Measurements from ENCODE around the gene KCNC3.

The KCNC3 gene

DNA sequence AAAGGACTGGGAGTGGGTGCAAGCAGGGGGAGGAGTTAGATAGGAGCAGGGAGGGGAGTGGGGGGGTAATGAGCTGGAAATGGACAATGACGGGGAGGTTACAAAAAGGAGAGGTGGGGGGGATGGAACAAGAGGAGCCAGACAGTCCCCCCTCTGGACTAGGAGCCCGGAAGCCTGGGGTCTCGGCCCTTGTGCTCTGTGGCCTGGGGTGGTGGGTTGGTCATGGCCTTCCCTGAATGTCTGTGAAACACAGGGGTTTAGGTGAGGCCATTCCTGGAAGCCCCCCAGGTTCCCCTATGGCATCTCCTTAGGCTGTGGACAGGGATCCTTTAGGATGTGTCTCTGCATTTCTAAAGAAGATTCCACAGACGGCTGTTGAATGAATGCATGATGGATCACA lies 12.1 kb downstream of the KCNC3 start:
- H3K4me3 ChIP-seq (ENCODE audit: low read depth, low read length): no peak overlapping the region
- TF ChIP-seq, protein P1, sequence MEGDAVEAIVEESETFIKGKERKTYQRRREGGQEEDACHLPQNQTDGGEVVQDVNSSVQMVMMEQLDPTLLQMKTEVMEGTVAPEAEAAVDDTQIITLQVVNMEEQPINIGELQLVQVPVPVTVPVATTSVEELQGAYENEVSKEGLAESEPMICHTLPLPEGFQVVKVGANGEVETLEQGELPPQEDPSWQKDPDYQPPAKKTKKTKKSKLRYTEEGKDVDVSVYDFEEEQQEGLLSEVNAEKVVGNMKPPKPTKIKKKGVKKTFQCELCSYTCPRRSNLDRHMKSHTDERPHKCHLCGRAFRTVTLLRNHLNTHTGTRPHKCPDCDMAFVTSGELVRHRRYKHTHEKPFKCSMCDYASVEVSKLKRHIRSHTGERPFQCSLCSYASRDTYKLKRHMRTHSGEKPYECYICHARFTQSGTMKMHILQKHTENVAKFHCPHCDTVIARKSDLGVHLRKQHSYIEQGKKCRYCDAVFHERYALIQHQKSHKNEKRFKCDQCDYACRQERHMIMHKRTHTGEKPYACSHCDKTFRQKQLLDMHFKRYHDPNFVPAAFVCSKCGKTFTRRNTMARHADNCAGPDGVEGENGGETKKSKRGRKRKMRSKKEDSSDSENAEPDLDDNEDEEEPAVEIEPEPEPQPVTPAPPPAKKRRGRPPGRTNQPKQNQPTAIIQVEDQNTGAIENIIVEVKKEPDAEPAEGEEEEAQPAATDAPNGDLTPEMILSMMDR (IDR thresholded peaks at IDR 0.05; ENCODE audit: low read depth, low read length): no peak

DNA sequence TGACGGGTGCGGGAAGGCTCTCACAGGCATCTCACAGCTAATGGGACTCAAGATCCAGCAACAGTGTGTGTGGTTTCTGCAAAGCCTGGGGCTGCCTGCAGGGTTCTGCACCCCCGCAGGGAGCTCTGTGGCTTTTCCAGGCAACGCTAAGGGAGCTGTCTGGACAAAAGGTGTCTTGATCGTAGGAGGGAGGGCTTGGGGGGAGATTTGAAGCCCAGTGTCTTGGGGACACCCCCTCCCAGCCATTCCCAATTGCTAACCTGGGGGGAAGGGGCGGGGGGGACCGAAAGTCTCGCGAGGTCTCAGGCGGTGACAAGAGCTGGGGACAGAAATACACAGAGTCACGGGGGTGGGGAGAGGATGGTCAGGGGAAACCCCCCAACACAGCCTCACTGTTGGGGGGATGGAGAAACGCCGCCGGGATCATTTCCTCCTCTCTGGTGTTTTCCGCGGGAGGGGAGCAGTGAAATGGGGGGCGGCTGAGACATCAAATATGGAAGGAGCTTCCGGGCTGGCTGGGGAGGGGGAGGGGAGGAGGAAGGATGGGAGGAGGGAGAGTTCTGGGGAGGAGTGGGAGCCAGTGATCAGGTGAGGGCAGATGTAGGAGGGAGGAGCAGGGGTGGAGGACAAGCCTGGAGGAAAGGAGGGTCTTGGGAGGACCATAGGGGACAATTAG lies 13.3 kb downstream of the KCNC3 start:
- TF ChIP-seq, protein P1 (IDR thresholded peaks at IDR 0.05; ENCODE audit: low read depth, low read length): no peak
- no peak overlapping the region for H3K4me3 ChIP-seq (ENCODE audit: low read depth, low read length)

DNA sequence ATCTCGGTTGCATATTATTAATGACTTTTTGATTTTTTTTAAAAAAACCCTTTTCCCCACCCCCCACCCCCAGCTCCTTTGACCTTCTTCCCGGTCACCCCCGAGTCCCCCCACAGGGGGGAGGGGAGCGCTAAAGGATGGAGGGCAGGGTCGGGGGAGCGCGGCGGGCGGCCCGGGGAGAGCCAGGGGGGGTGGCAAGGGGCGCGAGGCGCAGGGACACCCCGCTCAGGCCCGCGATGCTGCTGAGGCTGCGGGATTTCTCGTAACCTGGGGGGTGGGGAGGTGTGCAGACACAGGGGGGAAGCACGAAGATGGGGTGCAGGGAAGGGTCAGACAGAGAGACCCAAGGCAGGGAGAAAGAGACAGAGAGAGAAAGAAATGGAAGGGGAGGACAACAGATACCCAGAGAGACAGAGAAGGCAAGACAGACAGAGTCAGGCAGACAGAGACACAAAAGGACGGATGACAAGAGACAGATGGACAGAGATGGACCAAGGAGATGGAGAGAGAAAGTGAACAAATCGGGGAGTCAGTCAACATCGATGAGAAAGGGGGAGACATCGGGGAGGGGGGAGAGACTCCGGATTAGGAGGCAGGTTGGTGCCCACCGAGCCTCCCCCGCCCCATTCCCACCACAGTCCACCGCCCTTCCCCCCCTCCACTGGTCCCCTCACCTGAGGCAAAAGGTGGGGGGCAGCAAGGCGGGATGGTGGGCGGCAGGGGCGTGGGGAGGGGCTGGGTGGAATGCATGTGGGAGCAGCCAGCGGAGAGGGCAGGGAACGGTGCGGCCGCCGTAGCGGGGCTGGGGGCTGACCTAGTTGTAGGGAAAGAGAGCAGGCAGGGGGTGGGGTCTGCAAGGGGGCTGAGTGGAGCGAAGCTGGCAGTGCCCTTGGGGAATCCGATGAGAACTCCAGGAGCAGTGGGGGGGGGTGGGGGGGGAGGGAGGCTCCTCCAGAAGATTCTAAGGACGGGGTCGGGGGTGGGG lies 14.2 kb downstream of the KCNC3 start:
- no peak overlapping the region for H3K4me3 ChIP-seq (ENCODE audit: low read depth, low read length)
- TF ChIP-seq, protein P1 (IDR thresholded peaks at IDR 0.05; ENCODE audit: low read depth, low read length): no peak

DNA sequence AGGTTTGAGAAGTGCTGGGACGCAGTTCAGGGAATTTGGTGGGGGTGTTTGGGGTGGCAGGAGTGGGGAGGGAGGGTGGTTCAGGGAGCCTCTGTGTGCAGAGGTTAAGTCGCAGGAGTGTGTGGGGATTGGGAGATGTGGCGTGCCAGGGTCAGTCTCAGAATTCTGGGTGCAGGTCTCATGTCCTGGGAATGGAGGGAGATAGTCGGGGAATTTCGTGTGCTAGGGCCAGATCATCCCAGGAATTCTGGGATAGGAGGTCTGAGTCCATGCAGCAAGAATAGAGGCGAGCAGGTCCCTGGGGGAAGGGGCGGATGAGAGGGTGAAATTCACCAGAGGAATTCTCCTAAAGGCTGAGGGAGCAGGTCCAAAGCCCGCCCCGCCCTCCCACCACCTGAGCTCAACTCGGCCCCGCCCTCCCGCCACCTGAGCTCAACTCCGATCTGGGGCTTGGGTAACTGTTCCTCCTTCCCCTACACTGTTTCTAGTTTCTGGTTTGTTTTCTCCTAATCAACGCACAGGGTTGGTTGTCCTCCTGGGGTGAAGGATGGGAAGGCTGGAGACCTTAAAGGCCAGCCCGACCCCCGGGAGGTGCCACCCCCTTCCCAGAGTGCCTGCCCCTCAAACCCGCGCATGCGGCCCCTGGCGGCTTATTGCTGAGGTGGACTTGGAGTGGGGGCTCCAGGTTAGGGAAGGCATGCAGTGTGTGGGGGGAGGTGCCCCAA lies 15.2 kb downstream of the KCNC3 start:
- TF ChIP-seq, protein P1 (IDR thresholded peaks at IDR 0.05; ENCODE audit: low read depth, low read length): no peak
- H3K4me3 ChIP-seq (ENCODE audit: low read depth, low read length): no peak overlapping the region

DNA sequence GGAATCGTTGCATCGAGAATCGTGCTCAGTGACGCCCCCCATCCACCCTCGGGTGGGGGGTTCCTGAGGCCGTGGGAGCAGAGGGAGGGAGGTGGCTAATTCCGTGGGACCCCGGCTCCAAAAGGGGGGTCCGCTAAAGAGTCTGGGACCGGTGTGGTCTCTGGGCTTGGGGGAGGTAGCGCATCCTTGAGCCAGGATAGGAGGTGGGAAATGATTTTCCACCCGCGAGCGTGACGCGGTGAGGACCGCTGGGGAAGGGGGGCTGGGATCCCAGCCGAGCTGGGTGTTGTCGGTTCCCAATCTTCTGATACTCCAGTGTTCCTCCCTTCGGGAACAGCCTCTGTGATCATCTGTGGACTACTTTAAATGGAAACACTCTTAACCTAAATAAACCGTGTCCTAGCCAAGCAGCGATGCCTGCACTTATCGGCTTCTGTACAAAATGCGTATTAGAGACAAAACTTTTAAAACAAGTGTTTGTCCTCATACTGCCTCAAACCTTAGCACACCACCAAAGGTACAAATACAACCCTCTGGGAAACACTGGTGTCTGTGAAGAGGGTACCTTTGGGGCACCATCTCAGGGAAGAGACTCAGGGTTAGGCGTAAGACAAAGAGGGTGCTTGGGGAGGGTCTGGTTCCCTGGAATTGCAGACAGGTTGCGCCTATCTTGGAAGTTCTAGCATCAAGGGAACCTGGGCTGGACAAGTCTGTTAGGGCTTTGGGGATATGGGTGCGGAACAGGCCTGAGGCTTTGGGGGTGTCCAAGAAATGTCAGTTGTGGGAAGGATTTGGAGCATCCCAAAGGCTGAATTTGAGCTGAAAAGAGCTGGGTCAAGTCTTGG lies 16.0 kb downstream of the KCNC3 start:
- H3K4me3 ChIP-seq (ENCODE audit: low read depth, low read length): no peak overlapping the region
- TF ChIP-seq, protein P1 (IDR thresholded peaks at IDR 0.05; ENCODE audit: low read depth, low read length): no peak

DNA sequence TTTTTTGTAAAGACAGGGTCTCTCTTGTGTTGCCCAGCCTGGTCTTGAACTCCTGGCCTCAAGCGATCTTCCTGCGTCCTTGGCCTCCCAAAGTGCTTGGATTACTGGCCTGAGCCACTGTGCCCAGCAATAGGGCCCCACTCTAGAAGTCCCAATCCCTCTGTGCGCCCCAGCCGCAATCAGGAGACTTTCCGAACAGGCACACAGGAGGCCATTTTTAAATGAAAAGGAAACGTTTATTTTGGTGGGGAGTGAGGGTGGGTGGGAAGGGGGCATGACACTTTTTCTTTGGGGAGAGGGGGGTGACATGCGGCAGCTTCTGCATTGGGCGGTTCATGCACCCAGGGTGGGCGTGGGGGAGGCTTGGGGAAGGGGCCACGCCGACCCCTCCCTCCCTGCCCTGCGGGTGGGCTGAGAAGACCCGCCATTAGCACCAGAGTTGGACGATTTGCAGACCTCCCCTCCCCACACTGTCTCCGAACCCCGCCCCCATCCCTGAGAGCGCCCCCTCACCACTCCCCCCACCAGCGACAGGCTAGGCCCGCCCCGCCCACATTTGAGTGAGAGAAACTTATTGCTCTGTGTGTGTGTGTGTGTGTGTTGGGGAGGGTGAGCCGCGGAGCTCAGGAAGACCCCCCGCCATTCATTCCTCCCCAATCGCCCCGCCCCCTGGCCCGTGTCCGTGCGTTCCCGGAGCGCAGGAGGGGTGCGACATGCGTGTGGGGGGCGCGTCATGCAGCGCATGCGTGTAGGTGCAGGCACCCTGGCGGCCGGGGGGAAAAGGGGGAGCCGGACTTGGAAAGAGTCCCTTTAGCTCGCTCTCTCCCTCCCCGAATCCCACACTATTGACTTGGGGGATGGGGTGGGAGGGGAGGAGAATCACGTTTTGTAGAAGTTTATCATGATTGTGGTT lies 17.2 kb downstream of the KCNC3 start:
- H3K4me3 ChIP-seq (ENCODE audit: low read depth, low read length): no peak overlapping the region
- TF ChIP-seq, protein P1 (IDR thresholded peaks at IDR 0.05; ENCODE audit: low read depth, low read length): no peak

Data from WI38 (cell line).